CD4-positive, CD25-positive, alpha-beta regulatory T cell (primary cell): ENCODE data around the gene NACC1. TPM values are rescaled to one million over a fixed set of nuclear protein-coding genes. Genes with fewer than 3 reads are reported as not detected.
A peak's percentile ranks its signal among the peaks of the same experiment; 100 is the strongest.
"Not testable (repeated sequence)": the region's sequence is repeated elsewhere in the genome, so short reads cannot be mapped to it uniquely, and the experiment has no call there.

ENCODE experiments used
- ATAC-seq, 2 donors: fragments of 150-1000 bp; cut with Tn5 transposase; one replicate each; pipeline ENCODE4 v1.10.0; 2021; ENCODE audit warnings: low read depth in 2 of 2, moderate number of reproducible peaks in 2 of 2, moderate library complexity in 1 of 2
- DNase-seq, 3 donors: peaks; one replicate each; pipeline versions ENCODE4 v3.0.0 to v3.0.0-alpha.2; 2012 to 2022; ENCODE audit warnings: mixed read lengths in 1 of 3
- H3K27ac ChIP-seq: one replicate; pipeline ENCODE4 v1.7.0; 2013; ENCODE audit warnings: mild to moderate bottlenecking, low read length; ENCODE audit not compliant: insufficient read depth, poor library complexity, severe bottlenecking
- H3K27me3 ChIP-seq: one replicate; pipeline ENCODE4 v1.7.0; 2013; ENCODE audit warnings: low read length; ENCODE audit not compliant: control insufficient read depth, insufficient read depth
- H3K36me3 ChIP-seq: one replicate; pipeline ENCODE4 v1.7.0; 2013; ENCODE audit warnings: mild to moderate bottlenecking, low read length, moderate library complexity; ENCODE audit not compliant: control insufficient read depth, insufficient read depth
- H3K4me1 ChIP-seq: 2 replicates; pipeline ENCODE4 v1.7.0; 2013; ENCODE audit warnings: mild to moderate bottlenecking, low read length; ENCODE audit not compliant: insufficient read depth, control insufficient read depth, poor library complexity, severe bottlenecking
- H3K4me3 ChIP-seq: one replicate; pipeline ENCODE4 v1.7.0; 2013; ENCODE audit warnings: low read depth, mild to moderate bottlenecking, low read length, moderate library complexity
- H3K9me3 ChIP-seq, 2 experiments: 1 replicate in 1 of 2; 2 replicates in 1 of 2; pipeline ENCODE4 v1.7.0; 2013; ENCODE audit warnings: low read length in 2 of 2, mild to moderate bottlenecking in 1 of 2, moderate library complexity in 1 of 2; ENCODE audit not compliant: control insufficient read depth in 2 of 2
- H3K27ac Mint-ChIP-seq, 3 donors: one replicate each; pipeline ENCODE4 v1.8.0; 2020 to 2022; ENCODE audit warnings: mild to moderate bottlenecking in 3 of 3, mixed read lengths in 3 of 3, moderate library complexity in 2 of 3
- H3K27me3 Mint-ChIP-seq: one replicate; pipeline ENCODE4 v1.8.0; 2022; ENCODE audit warnings: mild to moderate bottlenecking, mixed read lengths
- H3K36me3 Mint-ChIP-seq: one replicate; pipeline ENCODE4 v1.8.0; 2020; ENCODE audit warnings: mixed read lengths
- H3K4me1 Mint-ChIP-seq, 4 donors: one replicate each; pipeline ENCODE4 v1.8.0; 2020 to 2022; ENCODE audit warnings: mixed read lengths in 4 of 4, mild to moderate bottlenecking in 1 of 4
- H3K4me3 Mint-ChIP-seq, 4 donors: one replicate each; pipeline ENCODE4 v1.8.0; 2020 to 2022; ENCODE audit warnings: mild to moderate bottlenecking in 4 of 4, mixed read lengths in 4 of 4, moderate library complexity in 3 of 4
- H3K9me3 Mint-ChIP-seq, 7 donors: one replicate each; pipeline ENCODE4 v1.8.0; 2020 to 2022; ENCODE audit warnings: mixed read lengths in 7 of 7, mild to moderate bottlenecking in 3 of 7, moderate library complexity in 2 of 7
- polyA plus RNA-seq, 4 donors: library from polyadenylated mRNA; unstranded; fragments of 300-500 nt; fragmentation: Illumina TruSeq; gene quantifications; one replicate each; pipeline ENCODE4 v1.2.3, GENCODE V29; 2021
- total RNA-seq: library from RNA; stranded (reverse); gene quantifications from one replicate; pipeline ENCODE4 v1.2.3, GENCODE V29; 2022

Gene NACC1
- total and polyA plus RNA-seq, 5 donors from 2014 or later: 0.71 to 25.4 (median 1.4) TPM

DNA sequence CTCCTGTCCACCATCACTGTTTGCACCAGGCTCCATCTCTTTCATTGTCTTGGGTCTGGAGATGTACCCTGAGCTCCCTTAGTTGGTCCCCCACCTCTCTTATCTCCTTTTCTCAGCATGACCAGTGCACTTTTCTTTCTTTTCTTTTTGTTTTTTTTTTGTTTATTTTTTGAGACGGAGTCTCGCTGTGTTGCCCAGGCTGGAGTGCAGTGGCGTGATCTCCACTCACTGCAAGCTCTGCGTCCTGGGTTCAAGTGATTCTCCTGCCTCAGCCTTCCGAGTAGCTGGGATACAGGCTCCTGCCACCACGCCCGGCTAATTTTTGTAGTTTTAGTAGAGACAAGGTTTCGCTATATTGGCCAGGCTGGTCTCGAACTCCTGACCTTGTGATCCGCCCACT lies 60.2 kb downstream of the NACC1 start:
- H3K27ac Mint-ChIP-seq: peak overlapping the region in 2 of 3 donors; percentile 76 to 93
- H3K4me1 ChIP-seq: peaks cover 23% of the 10 kb centered on the region

DNA sequence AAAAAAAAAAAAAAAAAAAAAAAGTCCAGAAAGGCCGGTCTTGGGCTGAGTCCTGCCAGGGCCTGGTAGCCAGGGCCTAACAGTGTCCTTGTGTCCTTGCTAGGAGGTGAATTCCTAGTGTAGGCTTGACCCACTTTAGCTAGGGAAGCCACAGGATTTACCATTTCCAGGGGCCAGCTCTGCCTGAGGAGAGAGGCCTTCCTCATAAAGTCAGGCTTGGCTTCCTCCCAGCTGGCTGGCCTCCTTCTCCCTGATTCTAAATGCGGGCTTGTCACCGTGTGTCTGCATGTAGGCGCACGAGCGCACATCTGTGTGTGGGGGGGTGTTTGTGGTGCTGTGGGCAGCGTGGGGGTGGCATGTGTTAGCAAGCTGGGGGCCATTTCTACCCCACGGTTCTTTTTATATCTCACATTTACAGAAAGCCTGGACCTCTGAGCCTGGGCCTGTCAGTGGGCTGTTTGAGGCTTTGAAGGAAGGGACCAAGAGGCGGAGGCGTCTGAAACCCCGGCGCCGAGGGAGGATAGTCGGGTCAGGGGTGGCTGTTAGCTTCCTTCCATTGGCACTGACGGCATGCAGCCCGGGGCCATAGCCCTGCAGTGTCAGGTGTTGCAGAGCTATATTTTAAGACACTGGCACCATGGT lies 63.8 kb downstream of the NACC1 start:
- no peaks in the 10 kb centered on the region for H3K27me3 Mint-ChIP-seq
- Histone ChIP-seq H3K4me3 (no peak overlapping the region), H3K4me1 (peaks cover 11% of the 10 kb centered on the region), H3K27ac (no peak overlapping the region), H3K36me3 (no peaks in the 10 kb centered on the region), H3K9me3 (no peaks in the 10 kb centered on the region), H3K27me3 (no peaks in the 10 kb centered on the region)
- no peaks in the 10 kb centered on the region for H3K9me3 Mint-ChIP-seq
- peak overlapping the region in 2 of 4 donors; percentile 31 to 33 for H3K4me3 Mint-ChIP-seq
- ATAC-seq (no peak), DNase-seq (no peak)
- peak overlapping the region; percentile 54 to 82 (median 69) for H3K27ac Mint-ChIP-seq
- no peaks in the 10 kb centered on the region for H3K36me3 Mint-ChIP-seq
- H3K4me1 Mint-ChIP-seq: peaks cover 0 to 32% (median 15%) of the 10 kb centered on the region in 4 donors

More for the DNA sequence above, 60.2 kb downstream of the NACC1 start:
- H3K4me3 ChIP-seq, H3K36me3 ChIP-seq, H3K9me3 Mint-ChIP-seq, H3K27me3 Mint-ChIP-seq, DNase-seq, H3K36me3 Mint-ChIP-seq, H3K27me3 ChIP-seq, ATAC-seq, H3K4me3 Mint-ChIP-seq, H3K9me3 ChIP-seq, H3K27ac ChIP-seq: not testable (repeated sequence)
- peaks cover 0 to 43% (median 9%) of the 10 kb centered on the region in 4 donors for H3K4me1 Mint-ChIP-seq

DNA sequence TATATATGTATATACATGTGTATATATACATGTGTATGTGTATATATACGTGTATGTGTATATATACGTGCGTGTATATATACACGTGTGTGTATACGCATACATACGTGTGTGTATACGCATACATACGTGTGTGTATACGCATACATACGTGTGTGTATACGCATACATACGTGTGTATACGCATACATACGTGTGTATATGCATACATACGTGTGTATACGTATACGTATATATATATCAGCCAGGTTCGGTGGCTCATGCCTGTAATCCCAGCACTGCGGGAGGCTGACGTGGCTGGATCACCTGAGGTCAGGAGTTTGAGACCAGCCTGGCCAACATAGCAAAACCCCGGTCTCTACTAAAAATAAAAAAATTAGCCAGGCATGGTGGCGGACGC lies 66.9 kb downstream of the NACC1 start:
- ATAC-seq, H3K9me3 Mint-ChIP-seq, H3K27ac ChIP-seq, DNase-seq, H3K36me3 Mint-ChIP-seq, H3K4me3 ChIP-seq, H3K4me3 Mint-ChIP-seq, H3K9me3 ChIP-seq, H3K27me3 ChIP-seq, H3K36me3 ChIP-seq, H3K27ac Mint-ChIP-seq, H3K27me3 Mint-ChIP-seq: not testable (repeated sequence)
- H3K4me1 Mint-ChIP-seq: peaks cover 0 to 43% (median 18%) of the 10 kb centered on the region in 4 donors
- H3K4me1 ChIP-seq: peaks cover 19% of the 10 kb centered on the region

DNA sequence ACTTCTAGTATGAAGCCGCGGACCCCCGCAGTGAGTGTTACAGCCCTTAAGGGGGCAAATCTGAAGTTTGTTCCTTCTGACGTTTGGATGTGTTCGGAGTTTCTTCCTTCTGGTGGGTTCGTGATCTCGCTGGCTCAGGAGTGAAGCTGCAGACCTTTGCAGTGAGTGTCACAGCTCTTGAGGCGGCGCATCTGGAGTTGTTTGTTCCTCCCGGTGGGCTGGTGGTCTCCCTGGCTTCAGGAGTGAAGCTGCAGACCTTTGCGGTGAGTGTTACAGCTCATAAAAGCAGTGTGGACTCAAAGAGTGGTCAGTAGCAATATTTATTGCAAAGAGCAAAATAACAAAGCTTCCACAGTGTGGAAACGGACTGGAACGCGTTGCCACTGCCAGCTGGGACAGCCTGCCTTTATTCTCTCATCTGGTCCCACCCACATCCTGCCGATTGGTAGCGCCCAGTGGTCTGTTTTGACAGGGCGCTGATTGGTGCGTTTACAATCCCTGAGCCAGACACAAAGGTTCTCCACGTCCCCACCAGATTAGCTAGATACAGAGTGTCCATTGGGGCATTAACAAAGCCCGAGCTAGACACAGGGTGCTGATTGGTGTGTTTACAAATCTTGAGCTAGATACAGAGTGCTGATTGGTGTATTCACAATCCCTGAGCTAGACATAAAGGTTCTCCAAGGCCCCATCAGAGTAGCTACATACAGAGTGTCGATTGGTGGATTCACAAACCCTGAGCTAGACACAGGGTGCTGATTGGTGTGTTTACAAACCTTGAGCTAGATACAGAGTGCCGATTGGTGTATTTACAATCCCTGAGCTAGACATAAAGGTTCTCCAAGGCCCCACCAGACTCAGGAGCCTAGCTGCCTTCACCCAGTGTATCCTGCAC lies 67.9 kb downstream of the NACC1 start:
- peak overlapping the region in 2 of 3 donors; percentile 74 to 79 for H3K27ac Mint-ChIP-seq

DNA sequence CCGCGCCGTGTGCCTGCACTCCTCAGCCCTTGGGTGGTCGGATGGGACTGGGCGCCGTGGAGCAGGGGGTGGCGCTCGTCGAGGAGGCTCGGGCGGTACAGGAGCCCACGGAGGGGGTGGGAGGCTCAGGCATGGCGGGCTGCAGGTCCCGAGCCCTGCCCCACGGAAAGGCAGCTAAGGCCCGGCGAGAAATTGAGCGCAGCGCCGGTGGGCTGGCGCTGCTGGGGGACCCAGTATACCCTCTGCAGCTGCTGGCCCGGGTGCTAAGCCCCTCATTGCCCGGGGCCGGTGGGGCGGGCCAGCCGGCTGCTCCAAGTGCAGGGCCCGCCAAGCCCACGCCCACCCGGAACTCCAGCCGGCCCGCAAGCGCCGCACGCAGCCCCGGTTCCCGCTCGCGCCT lies 68.6 kb downstream of the NACC1 start:
- not testable (repeated sequence) for H3K36me3 Mint-ChIP-seq, H3K4me3 Mint-ChIP-seq, H3K36me3 ChIP-seq, H3K27ac ChIP-seq, H3K4me3 ChIP-seq, DNase-seq, H3K27me3 Mint-ChIP-seq, H3K27me3 ChIP-seq, ATAC-seq, H3K9me3 Mint-ChIP-seq, H3K9me3 ChIP-seq
- peaks cover 13% of the 10 kb centered on the region for H3K4me1 ChIP-seq
- Mint-ChIP-seq H3K27ac (peak overlapping the region in 1 of 3 donors; percentile 56), H3K4me1 (peaks cover 0 to 37% (median 11%) of the 10 kb centered on the region in 4 donors)

More for the DNA sequence above, 67.9 kb downstream of the NACC1 start:
- H3K9me3 Mint-ChIP-seq, H3K9me3 ChIP-seq, H3K27me3 Mint-ChIP-seq, DNase-seq, ATAC-seq, H3K36me3 Mint-ChIP-seq, H3K4me3 ChIP-seq, H3K36me3 ChIP-seq, H3K27ac ChIP-seq, H3K27me3 ChIP-seq: not testable (repeated sequence)
- peaks cover 16% of the 10 kb centered on the region for H3K4me1 ChIP-seq
- Mint-ChIP-seq H3K4me1 (peaks cover 0 to 34% (median 12%) of the 10 kb centered on the region in 4 donors), H3K4me3 (peak overlapping the region in 1 of 4 donors; percentile 16)

DNA sequence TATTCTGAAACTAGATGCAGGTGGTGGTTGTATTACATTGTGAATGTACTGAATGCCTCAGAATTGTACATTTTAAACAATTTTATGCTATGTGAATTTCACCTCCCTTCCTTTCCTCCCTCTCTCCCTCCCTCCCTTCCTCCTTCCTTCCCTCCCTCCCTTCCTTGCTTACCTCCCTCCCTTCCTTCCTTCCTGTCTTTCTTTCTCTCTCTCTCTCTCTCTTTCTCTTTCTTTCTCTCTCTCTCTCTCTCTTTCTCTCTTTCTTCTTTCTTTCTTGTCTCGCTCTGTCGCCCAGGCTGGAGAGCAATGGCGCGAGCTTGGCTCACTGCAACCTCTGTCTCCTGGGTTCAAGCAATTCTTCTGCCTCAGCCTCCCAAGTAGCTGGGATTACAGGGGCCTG lies 69.4 kb downstream of the NACC1 start:
- H3K4me3 Mint-ChIP-seq: peak overlapping the region in 1 of 4 donors; percentile 38
- no peak overlapping the region for H3K27ac ChIP-seq
- H3K36me3 Mint-ChIP-seq: no peaks in the 10 kb centered on the region
- DNase-seq (no peak), ATAC-seq (no peak)
- no peaks in the 10 kb centered on the region for H3K27me3 ChIP-seq
- no peak overlapping the region for H3K4me3 ChIP-seq
- H3K9me3 Mint-ChIP-seq: no peaks in the 10 kb centered on the region
- H3K9me3 ChIP-seq: no peaks in the 10 kb centered on the region
- peaks cover 0 to 31% (median 10%) of the 10 kb centered on the region in 4 donors for H3K4me1 Mint-ChIP-seq
- no peaks in the 10 kb centered on the region for H3K27me3 Mint-ChIP-seq
- peak overlapping the region in 1 of 3 donors; percentile 96 for H3K27ac Mint-ChIP-seq
- H3K4me1 ChIP-seq: peaks cover 8% of the 10 kb centered on the region
- no peaks in the 10 kb centered on the region for H3K36me3 ChIP-seq

DNA sequence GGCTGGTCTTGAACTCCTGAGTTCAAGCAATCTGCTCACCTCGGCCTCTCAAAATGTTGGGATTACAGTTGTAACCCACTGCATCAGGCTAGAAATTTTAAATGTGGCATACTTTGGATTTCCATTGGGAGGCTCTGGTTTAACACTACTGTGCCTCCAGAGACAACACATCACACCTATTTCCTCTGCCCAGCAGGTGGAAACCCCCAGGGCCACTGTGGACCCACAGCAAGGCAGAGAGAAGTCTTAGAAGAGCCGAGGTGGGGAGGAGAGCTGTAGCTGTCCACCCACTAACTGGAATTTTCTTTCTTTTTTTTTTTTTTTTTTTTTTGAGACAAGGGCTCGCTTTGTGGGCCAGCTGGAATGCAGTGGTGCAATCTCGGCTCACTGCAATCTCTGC lies 71.5 kb downstream of the NACC1 start:
- Histone ChIP-seq H3K9me3 (no peaks in the 10 kb centered on the region), H3K4me1 (peaks cover 22% of the 10 kb centered on the region), H3K36me3 (no peaks in the 10 kb centered on the region), H3K27me3 (no peaks in the 10 kb centered on the region), H3K27ac (no peak overlapping the region), H3K4me3 (no peak overlapping the region)
- Mint-ChIP-seq H3K4me1 (peaks cover 0 to 42% (median 13%) of the 10 kb centered on the region in 4 donors), H3K9me3 (no peaks in the 10 kb centered on the region), H3K27ac (peak overlapping the region in 1 of 3 donors; percentile 25), H3K36me3 (no peaks in the 10 kb centered on the region), H3K4me3 (no peak overlapping the region), H3K27me3 (no peaks in the 10 kb centered on the region)
- ATAC-seq (no peak), DNase-seq (no peak)
